GM12875 (cell line): ENCODE results near the gene ATXN2.

Experiments used
- H3K4me3 ChIP-seq: one replicate; pipeline ENCODE4 v1.5.1; 2011; ENCODE audit warnings: low read depth, low read length, control low read depth
- CTCF ChIP-seq: IDR thresholded peaks from 2 replicates; pipeline ENCODE4 v1.5.1; 2011; ENCODE audit warnings: low read depth, mild to moderate bottlenecking, control low read depth, inconsistent platforms, low read length, moderate library complexity, borderline replicate concordance; ENCODE audit not compliant: insufficient read depth

The ATXN2 gene

DNA sequence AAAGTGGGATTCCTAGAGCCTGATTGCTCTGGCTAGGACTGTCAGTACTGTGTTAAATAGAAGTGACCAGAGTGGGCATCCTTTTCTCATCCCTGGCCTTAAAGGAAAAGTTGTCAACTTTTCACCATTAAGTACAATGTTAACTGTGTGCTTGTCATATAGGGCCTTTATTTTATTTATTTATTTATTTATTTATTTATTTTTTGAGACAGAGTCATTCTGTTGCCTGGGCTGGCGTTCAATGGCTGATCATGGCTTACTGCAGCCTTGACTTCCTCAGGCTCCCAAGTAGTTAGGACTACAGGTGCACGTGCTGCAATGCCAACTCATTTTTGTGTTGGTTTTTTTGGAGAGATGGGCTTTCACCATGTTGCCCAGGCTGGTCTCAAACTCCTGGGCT, 181.8 kb downstream of the ATXN2 start:
- no peak for TF ChIP-seq CTCF

DNA sequence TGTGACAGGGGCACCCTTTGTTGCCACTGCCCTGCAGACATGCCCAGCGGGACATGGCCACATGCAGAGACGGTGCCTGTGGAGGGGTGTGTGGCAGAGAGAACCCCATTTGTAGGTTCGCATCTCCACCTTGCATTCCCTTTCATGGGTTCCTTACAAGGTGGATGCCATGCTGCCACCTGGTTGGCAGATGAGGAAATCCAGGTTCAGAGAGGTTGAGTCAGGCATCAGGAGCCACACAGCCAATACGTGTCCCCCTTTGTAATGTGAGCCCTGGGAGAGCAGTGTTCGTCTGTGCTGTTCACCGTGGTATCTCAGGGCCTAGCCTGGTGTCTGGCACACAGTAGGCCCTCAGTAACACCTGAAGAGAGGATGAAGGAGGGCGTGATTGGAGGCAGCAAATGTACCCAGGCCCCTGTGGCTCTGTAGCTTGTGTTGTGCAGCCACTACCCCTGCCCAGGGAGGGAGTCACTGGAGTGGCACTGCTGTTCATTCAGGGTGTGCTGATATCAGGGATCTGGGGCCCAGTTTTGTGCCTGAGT, 184.3 kb downstream of the ATXN2 start:
- H3K4me3 ChIP-seq: no peak overlapping the region
- TF ChIP-seq CTCF: no peak

More for the DNA sequence above, 181.8 kb downstream of the ATXN2 start:
- no peak overlapping the region for H3K4me3 ChIP-seq

- TF ChIP-seq CTCF: no peak
- no peak overlapping the region for H3K4me3 ChIP-seq
Measured at GRCh38 chr12:111413442-111414086, 185.6 kb downstream of the ATXN2 start.

GRCh38 chr12:111412830-111413441, 186.2 kb downstream of the ATXN2 start:
- no peak for TF ChIP-seq CTCF
- H3K4me3 ChIP-seq: no peak overlapping the region

DNA sequence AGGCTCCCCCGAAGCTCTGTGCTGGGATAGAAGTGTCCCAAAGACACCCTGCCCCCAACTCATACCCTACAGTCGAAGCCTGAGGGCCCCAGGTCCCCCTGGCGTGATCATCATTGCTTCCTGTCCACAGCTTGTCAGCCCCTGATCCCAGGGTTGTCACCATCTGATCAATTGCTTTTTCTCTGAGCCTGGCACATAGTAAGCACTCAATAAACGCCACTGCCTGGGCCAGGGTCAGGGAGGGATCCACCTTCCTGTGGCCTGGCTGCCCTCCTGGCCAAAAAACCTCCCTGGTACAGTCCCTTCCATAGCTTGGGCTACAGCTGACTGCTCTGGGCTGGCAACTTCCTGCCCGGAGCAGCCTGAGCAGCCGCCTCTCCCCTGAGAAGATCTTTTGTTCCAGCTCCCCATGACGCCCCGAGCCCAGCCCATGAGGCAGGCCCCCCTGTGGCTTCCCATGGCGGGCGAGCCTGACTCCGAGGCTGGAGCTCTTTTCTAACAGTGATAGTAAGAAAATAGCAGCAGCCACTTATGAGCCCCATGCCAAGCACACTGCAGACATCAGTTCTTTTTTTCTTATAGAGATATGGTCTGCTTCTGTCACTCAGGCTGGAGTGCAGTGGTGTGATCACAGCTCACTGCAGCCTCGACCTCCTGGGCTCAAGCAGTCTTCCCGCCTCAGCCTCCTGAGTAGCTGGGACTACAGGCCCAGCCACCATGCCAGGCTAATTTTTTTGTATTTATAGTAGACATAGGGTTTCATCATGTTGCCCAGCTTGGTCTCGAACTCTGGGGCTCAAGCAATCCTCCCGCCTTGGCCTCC, 186.9 kb downstream of the ATXN2 start:
- no peak overlapping the region for H3K4me3 ChIP-seq
- TF ChIP-seq CTCF: no peak

- no peak for TF ChIP-seq CTCF
- H3K4me3 ChIP-seq: no peak overlapping the region
Measured at GRCh38 chr12:111411185-111411764, 187.8 kb downstream of the ATXN2 start.
